ENCODE results near the gene TEPSIN. TPM values are rescaled to one million over a fixed set of nuclear protein-coding genes. Genes with fewer than 3 reads are reported as not detected.

Gene TEPSIN
- total RNA-seq, 6 donors from 2014 or later, result 33.1 to 141 (median 49.7) TPM

- DNase-seq, result peak in 1 of 2 donors; percentile 76
Measured at GRCh38 chr17:81203136-81203535, 35.7 kb downstream of the TEPSIN start.

GRCh38 chr17:81202318-81202717, 36.5 kb downstream of the TEPSIN start:
- peaks cover 4 to 31% (median 19%) of the 10 kb centered on the region in 4 donors for H3K4me1 ChIP-seq
- H3K4me3 ChIP-seq, result no peak overlapping the region
- no peaks in the 10 kb centered on the region for H3K9me3 ChIP-seq
- 97 to 100% methylated on average over 4 to 10 of the region's 10 CpGs for WGBS, 2 donors
- ATAC-seq (ENCODE audit: low FRiP score in 2 of 2) (no peak), DNase-seq (peak in 1 of 2 donors; percentile 69)
- no peak overlapping the region for H3K27ac ChIP-seq
- H3K36me3 ChIP-seq, result peaks cover 0 to 14% (median 5%) of the 10 kb centered on the region in 4 donors
- no peaks in the 10 kb centered on the region for H3K27me3 ChIP-seq
- TF ChIP-seq CTCF (IDR thresholded peaks at IDR 0.05) (no peak), EP300 (IDR thresholded peaks at IDR 0.05) (no peak), POLR2A (IDR thresholded peaks at IDR 0.05) (no peak), POLR2AphosphoS5 (IDR thresholded peaks at IDR 0.05) (no peak)

More at GRCh38 chr17:81203136-81203535, 35.7 kb downstream of the TEPSIN start:
- Histone ChIP-seq H3K36me3 (peaks cover 0 to 14% (median 5%) of the 10 kb centered on the region in 4 donors), H3K4me3 (no peak overlapping the region), H3K27me3 (no peaks in the 10 kb centered on the region), H3K27ac (no peak overlapping the region), H3K9me3 (no peaks in the 10 kb centered on the region), H3K4me1 (peaks cover 4 to 23% (median 14%) of the 10 kb centered on the region in 4 donors)
- TF ChIP-seq CTCF (IDR thresholded peaks at IDR 0.05), result no peak
- no peak for TF ChIP-seq EP300 (IDR thresholded peaks at IDR 0.05)
- no peak for TF ChIP-seq POLR2A (IDR thresholded peaks at IDR 0.05)
- no peak for TF ChIP-seq POLR2AphosphoS5 (IDR thresholded peaks at IDR 0.05)
- WGBS, 2 donors, result 92 to 95% methylated on average over 15 to 20 of the region's 20 CpGs
- no peak for ATAC-seq (ENCODE audit: low FRiP score in 2 of 2)

- TF ChIP-seq CTCF (IDR thresholded peaks at IDR 0.05), result peak; percentile 64 to 80 (median 73)
- TF ChIP-seq EP300 (IDR thresholded peaks at IDR 0.05), result no peak
- Histone ChIP-seq H3K4me1 (peaks cover 4 to 42% (median 24%) of the 10 kb centered on the region in 4 donors), H3K27ac (peak overlapping the region in 1 of 4 donors; percentile 55), H3K36me3 (peaks cover 0 to 11% (median 2%) of the 10 kb centered on the region in 4 donors), H3K4me3 (no peak overlapping the region), H3K27me3 (no peaks in the 10 kb centered on the region), H3K9me3 (no peaks in the 10 kb centered on the region)
- ATAC-seq (ENCODE audit: low FRiP score in 2 of 2) (peak; percentile 67 to 71), DNase-seq (peak; percentile 61 to 63)
- 66 to 72% methylated on average over 19 to 27 of the region's 27 CpGs for WGBS, 2 donors
Measured at GRCh38 chr17:81200695-81201580, 37.9 kb downstream of the TEPSIN start.

- H3K4me1 ChIP-seq, result peaks cover 4 to 42% (median 24%) of the 10 kb centered on the region in 4 donors
- H3K27ac ChIP-seq, result peak overlapping the region in 1 of 4 donors; percentile 55
- H3K27me3 ChIP-seq, result no peaks in the 10 kb centered on the region
- 87 to 94% methylated on average over 3 to 18 of the region's 18 CpGs for WGBS, 2 donors
- peak in 1 of 2 donors; percentile 71 for DNase-seq
- no peak for TF ChIP-seq EP300 (IDR thresholded peaks at IDR 0.05)
- TF ChIP-seq POLR2AphosphoS5 (IDR thresholded peaks at IDR 0.05), result no peak
- TF ChIP-seq CTCF (IDR thresholded peaks at IDR 0.05), result no peak
- no peak for TF ChIP-seq POLR2A (IDR thresholded peaks at IDR 0.05)
- no peak overlapping the region for H3K4me3 ChIP-seq
- H3K9me3 ChIP-seq, result no peaks in the 10 kb centered on the region
- no peak for ATAC-seq (ENCODE audit: low FRiP score in 2 of 2)
- peaks cover 0 to 16% (median 2%) of the 10 kb centered on the region in 4 donors for H3K36me3 ChIP-seq
Measured at GRCh38 chr17:81200201-81200600, 38.7 kb downstream of the TEPSIN start.

Data from upper lobe of left lung (tissue), 6 donors.